ENCODE measurements around the gene ATF3. TPM values are rescaled to one million over a fixed set of nuclear protein-coding genes. Genes with fewer than 3 reads are reported as not detected.

The ATF3 gene
- total RNA-seq, 2 donors from 2014 or later: 52.5 to 58.2 TPM

DNA sequence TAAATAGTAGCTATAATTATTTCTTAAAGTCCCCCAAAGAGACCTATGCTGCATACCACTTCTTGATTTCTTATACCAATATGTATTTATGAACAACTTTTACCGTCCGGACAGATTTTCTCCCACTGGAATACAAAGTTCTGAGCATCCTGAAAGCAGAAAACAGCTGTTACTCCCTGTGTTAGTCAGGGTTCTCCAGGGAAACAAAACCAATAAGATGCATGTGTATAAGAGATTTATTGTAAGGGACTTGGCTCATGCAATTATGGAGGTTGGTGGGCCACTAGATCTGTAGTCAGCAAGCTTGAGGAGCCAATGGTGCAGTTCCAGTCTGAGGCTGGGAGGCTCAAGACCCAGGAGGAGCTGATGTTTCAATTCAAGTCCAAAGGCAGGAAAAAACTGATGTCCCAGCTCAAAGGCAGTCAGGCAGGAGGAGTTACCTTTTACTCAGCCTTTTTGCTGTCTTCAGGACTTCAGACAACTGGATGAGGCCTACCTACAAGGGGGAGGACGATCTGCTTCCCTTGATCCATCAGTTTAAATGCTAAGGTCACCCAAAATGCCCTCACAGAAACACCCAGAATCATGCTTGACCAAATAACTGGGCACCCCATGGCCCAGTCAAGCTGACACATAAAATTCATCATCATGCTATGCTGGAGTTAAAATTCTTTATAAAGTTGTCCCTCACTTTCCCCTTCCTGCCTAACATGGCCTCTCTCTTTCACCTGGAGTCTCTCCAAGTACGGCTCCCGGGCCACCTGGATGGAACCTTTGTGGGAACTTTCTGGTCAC is 24.3 kb upstream of the ATF3 start:
- no peak for DNase-seq
- intact Hi-C loops (cut with DNase I, micrococcal nuclease): no loop called here
- ATAC-seq: no peak

DNA sequence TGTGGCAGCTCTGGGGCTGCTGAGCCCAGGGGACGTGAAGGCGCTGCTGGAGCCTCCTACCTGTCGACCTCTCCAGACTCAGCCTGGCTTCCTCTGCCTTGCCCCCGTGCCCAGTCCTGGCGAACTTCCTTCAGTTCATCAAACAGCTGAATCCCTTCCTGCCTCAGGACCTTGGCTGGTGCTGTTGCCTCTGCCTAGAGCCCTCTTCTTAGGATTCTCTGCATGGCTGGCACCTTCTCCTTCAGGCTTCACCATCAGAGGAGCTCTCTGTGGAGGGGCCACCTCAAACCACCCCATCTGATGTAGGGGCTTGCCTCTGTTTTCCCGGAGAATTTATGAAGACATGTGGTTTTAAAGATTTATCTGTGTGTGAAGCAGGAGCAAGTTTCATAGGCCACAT is 23.4 kb upstream of the ATF3 start:
- no peak for DNase-seq
- ATAC-seq: no peak
- intact Hi-C loops (cut with DNase I, micrococcal nuclease): no loop called here

DNA sequence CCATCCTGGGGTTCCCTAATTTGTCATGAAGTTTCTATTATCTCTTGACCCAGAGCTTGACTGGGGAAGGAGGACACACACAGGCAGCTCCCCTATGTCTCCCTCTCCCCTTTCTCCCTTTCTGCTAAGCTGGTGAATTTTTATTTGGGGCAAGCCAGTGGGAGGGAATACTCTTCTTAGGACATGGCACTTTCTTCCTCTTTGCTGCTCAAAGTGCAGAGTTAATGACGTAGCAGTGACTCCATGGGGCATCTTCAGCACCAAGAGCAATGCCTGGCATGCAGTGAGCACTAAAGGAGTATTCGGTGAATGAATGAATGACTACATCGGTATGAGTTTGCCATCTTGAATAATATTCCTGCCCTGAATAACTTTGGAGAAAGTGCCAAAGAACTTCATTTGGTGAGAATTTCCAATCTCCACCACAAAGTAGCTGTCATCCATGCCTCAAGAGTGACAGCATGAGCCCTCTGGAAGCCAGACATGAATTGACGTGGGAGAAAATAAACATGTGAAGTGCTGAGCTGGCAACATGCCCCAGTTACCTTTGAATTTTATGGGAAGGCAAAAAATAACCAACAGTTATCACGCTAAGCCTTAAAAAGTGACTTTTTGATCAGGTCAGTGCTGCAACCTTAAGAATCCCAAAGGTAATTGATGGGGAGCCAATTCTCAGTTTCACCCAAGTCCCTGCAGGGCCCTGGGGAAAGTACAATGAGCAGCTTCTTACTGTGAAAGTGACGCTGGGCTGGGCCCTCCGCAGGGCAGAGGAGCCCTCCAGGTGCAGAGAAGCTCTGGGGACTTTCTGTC is 22.1 kb upstream of the ATF3 start:
- intact Hi-C loops (cut with DNase I, micrococcal nuclease): no loop called here
- no peak for ATAC-seq
- no peak for DNase-seq

GRCh38 chr1:212587016-212587887 is 21.3 kb upstream of the ATF3 start:
- DNase-seq (no peak), ATAC-seq (no peak)
- intact Hi-C loops (cut with DNase I, micrococcal nuclease): no loop called here

GRCh38 chr1:212587888-212588510 is 20.6 kb upstream of the ATF3 start:
- ATAC-seq: no peak
- DNase-seq: no peak
- intact Hi-C loops (cut with DNase I, micrococcal nuclease): no loop called here

GRCh38 chr1:212589446-212589845 is 19.1 kb upstream of the ATF3 start:
- DNase-seq (no peak), ATAC-seq (no peak)
- intact Hi-C loops (cut with DNase I, micrococcal nuclease): no loop called here

GRCh38 chr1:212591922-212592321 is 16.6 kb upstream of the ATF3 start:
- intact Hi-C loops (cut with DNase I, micrococcal nuclease): no loop called here
- DNase-seq (no peak), ATAC-seq (no peak)

- intact Hi-C loops (cut with DNase I, micrococcal nuclease): no loop called here
- ATAC-seq (no peak), DNase-seq (no peak)
Measured at GRCh38 chr1:212593821-212594251, 14.7 kb upstream of the ATF3 start.

DNA sequence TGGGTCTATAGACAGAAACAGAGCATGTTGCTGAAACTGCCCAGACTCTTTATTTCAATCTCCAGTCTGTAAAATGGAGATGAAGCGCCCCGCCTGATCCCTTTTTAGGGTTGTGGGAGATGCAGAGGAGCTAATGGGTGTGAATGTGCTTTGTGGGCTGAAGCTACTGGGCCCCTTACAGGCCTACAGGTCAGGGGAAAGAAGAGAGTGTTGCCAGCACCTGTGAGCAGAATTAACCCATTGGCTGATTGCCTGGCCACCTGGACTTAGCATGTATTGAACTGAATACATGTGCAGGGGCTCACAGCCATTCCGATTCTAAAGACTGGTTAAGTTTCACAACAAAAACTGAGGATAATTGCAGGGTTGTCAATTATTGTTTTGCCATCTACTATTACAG is 13.9 kb upstream of the ATF3 start:
- intact Hi-C loops (cut with DNase I, micrococcal nuclease): no loop called here
- no peak for DNase-seq
- ATAC-seq: no peak

- DNase-seq: no peak
- intact Hi-C loops (cut with DNase I, micrococcal nuclease): no loop called here
- no peak for ATAC-seq
Measured at GRCh38 chr1:212595229-212595628, 13.3 kb upstream of the ATF3 start.

DNA sequence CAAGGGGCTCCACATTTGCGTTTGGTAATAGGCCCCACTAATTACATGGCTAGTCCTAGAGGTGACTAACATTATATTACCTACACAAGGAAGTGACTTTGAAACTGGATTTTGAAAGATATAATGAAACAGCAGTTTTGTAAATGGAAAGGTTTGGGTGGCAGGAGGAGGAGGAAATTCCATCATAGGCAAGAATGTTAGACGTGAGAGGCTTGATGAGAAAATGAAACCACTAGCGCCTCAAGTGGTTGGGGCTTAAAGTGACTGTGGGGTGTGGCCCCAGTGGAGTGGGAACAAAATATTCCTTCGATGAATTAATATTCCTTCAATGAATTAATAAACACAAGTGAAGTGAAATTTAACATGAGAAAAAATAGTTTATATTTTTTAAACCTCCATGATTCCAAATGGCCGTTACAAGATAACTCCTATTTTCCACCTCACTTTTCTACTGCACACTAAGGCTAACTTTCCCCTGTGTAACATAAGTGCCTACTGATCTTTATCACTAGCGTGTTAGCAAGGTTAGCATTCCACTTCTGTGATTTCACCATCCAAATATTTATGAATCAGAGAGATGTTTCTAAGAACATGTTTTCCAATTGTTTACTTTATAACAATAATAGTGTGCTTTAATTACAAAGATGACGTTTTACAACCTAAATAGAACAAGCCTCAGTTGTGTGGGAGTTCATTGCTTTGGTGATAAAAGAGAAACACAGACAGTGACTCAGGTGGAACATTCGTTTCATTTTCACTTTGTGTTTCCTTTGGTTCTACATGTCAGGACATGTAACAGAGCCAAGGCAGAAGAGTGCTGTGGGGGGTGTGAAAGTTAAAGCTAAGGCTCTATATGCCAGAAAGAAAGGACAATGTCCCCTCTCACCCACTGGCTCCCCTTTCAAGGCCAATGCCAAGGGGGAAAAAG is 12.5 kb upstream of the ATF3 start:
- peak in 1 of 2 donors; percentile 34 for DNase-seq
- peak; percentile 90 for ATAC-seq
- intact Hi-C loops (cut with DNase I, micrococcal nuclease): no loop called here

DNA sequence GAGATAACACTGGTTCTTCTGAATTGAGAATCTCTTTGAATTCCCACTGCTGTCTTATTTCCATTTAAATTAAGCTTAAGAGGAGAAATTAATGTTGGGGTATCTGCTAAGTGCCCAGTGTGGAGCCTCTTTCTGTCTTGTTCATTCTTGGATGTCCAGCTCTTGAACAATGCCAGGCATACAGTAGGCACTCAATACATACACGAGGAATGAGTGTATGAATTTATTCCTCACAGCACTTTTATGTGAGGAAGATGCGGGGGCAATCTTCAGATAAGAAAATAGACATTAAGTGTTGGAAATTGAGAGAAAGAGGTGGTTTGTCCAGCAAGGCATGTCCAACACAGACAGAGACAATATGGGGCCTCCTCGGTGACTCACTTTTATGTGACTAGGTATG is 11.8 kb upstream of the ATF3 start:
- no peak for ATAC-seq
- intact Hi-C loops (cut with DNase I, micrococcal nuclease): no loop called here
- no peak for DNase-seq

GRCh38 chr1:212597487-212597886 is 11.1 kb upstream of the ATF3 start:
- intact Hi-C loops (cut with DNase I, micrococcal nuclease): no loop called here
- DNase-seq (no peak), ATAC-seq (no peak)

- intact Hi-C loops (cut with DNase I, micrococcal nuclease): no loop called here
- ATAC-seq (no peak), DNase-seq (no peak)
Measured at GRCh38 chr1:212600071-212600915, 8.3 kb upstream of the ATF3 start.

- no peak for DNase-seq
- intact Hi-C loops (cut with DNase I, micrococcal nuclease): no loop called here
- no peak for ATAC-seq
Measured at GRCh38 chr1:212600980-212601379, 7.6 kb upstream of the ATF3 start.

DNA sequence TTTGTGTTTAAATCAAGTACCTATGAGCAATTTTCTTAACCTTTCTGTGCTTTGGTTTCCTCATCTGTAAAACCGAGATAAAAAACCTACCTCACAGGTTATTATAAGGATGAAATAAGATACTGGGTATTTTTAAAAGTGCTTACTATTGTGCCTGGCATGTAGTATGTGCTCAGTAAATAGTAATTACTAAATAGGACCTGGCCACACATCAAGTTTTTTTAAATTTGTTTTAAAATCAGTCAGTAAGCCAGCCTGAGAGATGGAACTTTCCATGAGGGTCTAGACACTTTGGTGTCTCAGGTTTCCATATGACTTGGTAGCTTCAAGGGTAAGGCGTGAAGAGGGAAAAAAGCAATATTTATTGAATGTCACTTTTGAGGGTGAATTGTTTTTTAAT is 7.0 kb upstream of the ATF3 start:
- intact Hi-C loops (cut with DNase I, micrococcal nuclease): no loop called here
- ATAC-seq (no peak), DNase-seq (no peak)
